Neural progenitor cell (in vitro differentiated cells): ENCODE data around the gene TRAPPC10. TPM values are rescaled to one million over a fixed set of nuclear protein-coding genes. Genes with fewer than 3 reads are reported as not detected.

Experiments
- DNase-seq: peaks from one replicate; pipeline ENCODE4 v3.0.0-alpha.2; 2016; ENCODE audit warnings: low spot score
- H2AFZ ChIP-seq: fragments of 200-600 bp; sonication (generic); replicated peaks from 2 replicates; pipeline ENCODE4 v1.6.1; 2016; ENCODE audit warnings: antibody characterized with exemption
- H3F3A ChIP-seq: fragments of 200-600 bp; sonication (generic); 2 replicates; pipeline ENCODE4 v1.6.1; 2016; ENCODE audit warnings: antibody characterized with exemption, low read depth
- H3K27ac ChIP-seq: fragments of 200-600 bp; sonication (generic); 2 replicates; pipeline ENCODE4 v1.5.1; 2016; ENCODE audit warnings: mild to moderate bottlenecking
- H3K27me3 ChIP-seq: fragments of 200-600 bp; sonication (generic); 2 replicates; pipeline ENCODE4 v1.6.1; 2016; ENCODE audit warnings: mild to moderate bottlenecking, moderate library complexity
- H3K36me3 ChIP-seq: fragments of 200-600 bp; sonication (generic); 2 replicates; pipeline ENCODE4 v1.5.1; 2016
- H3K4me1 ChIP-seq: fragments of 200-600 bp; sonication (generic); 2 replicates; pipeline ENCODE4 v1.6.1; 2016; ENCODE audit warnings: mixed run types
- H3K4me2 ChIP-seq: fragments of 200-600 bp; sonication (generic); 2 replicates; pipeline ENCODE4 v1.6.1; 2016
- H3K4me3 ChIP-seq: fragments of 200-600 bp; sonication (generic); 2 replicates; pipeline ENCODE4 v1.5.1; 2016
- H3K79me2 ChIP-seq: fragments of 200-600 bp; sonication (generic); 2 replicates; pipeline ENCODE4 v1.6.1; 2016; ENCODE audit warnings: low read depth
- H3K9ac ChIP-seq: fragments of 200-600 bp; sonication (generic); 2 replicates; pipeline ENCODE4 v1.6.1; 2016
- H3K9me3 ChIP-seq: fragments of 200-600 bp; sonication (generic); 2 replicates; pipeline ENCODE4 v1.5.1; 2016; ENCODE audit warnings: low read depth
- H4K20me1 ChIP-seq: fragments of 200-600 bp; sonication (generic); 2 replicates; pipeline ENCODE4 v1.6.1; 2016; ENCODE audit warnings: low read depth
- H3K27ac Mint-ChIP-seq: 3 replicates; pipeline ENCODE4 v1.8.0; 2021; ENCODE audit warnings: mixed read lengths
- H3K27me3 Mint-ChIP-seq: 2 replicates; pipeline ENCODE4 v1.8.0; 2022; ENCODE audit warnings: low read depth, mild to moderate bottlenecking, inconsistent platforms, moderate library complexity, mixed read lengths; ENCODE audit not compliant: insufficient read depth
- H3K36me3 Mint-ChIP-seq: 3 replicates; pipeline ENCODE4 v1.8.0; 2021; ENCODE audit warnings: mixed read lengths
- H3K4me1 Mint-ChIP-seq: 3 replicates; pipeline ENCODE4 v1.8.0; 2021; ENCODE audit warnings: mixed read lengths
- H3K4me3 Mint-ChIP-seq: 3 replicates; pipeline ENCODE4 v1.8.0; 2021; ENCODE audit warnings: mild to moderate bottlenecking, moderate library complexity, mixed read lengths
- H3K9me3 Mint-ChIP-seq: 3 replicates; pipeline ENCODE4 v1.8.0; 2020; ENCODE audit warnings: mixed read lengths
- EZH2 ChIP-seq: fragments of 200-600 bp; sonication (generic); IDR thresholded peaks from 2 replicates; pipeline ENCODE4 v1.6.1; 2017; ENCODE audit warnings: antibody characterized with exemption, mild to moderate bottlenecking, moderate library complexity
- EZH2phosphoT487 ChIP-seq: fragments of 200-600 bp; sonication (generic); IDR thresholded peaks from 2 replicates; pipeline ENCODE4 v1.6.1; 2017; ENCODE audit warnings: antibody characterized with exemption
- total RNA-seq: library from RNA; depleted of rRNA; stranded (reverse); fragments of >200 nt; gene quantifications from 2 replicates; pipeline ENCODE4 v1.2.3, GENCODE V29; 2015; ENCODE audit warnings: low replicate concordance
- TF ChIP-seq, protein P1 (sequence below): fragments of 200-600 bp; sonication (generic); IDR thresholded peaks from 2 replicates; pipeline ENCODE4 v1.5.1; 2017; ENCODE audit warnings: antibody characterized with exemption, mild to moderate bottlenecking

TRAPPC10 gene
- total RNA-seq, 1 donor from 2014 or later, result 19.8 TPM

DNA sequence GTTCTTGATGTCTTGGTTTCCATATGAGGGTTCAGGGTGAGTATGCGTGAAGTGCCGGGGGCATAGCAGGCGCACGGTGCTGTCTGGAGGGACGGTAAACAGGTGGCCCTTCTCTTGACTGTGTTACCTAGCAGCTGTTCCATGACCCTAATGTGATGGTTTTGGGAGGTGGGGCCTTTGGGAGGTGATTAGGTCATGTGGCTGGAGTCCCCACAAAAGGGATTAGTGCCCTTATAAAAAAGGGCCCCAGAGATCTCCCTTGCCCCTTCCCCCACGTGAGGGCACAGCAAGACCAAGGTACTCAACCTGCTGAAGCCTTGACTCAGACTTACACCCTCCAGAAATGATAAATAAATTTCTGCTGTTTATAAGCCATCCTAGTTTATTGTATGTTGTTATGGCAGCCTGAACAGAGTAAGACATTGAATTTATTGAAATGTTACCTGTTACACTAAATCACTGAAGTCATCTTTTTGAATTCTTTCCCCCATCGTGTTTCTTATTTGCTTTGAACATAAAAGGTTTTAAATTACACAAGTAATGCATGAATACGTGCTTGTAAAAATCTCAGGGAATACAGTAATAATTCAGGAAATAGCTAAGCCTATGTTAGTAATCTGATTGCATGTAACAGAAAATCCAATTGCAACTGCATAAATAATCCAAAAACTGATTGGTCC lies 15.6 kb downstream of the TRAPPC10 start:
- Histone ChIP-seq H3K9ac (no peak overlapping the region), H3K4me2 (no peak overlapping the region), H4K20me1 (peaks cover 58% of the 10 kb centered on the region), H3K36me3 (no peaks in the 10 kb centered on the region), H3K4me3 (no peak overlapping the region), H3K27ac (no peak overlapping the region), H3K4me1 (peaks cover 19% of the 10 kb centered on the region), H3K79me2 (peaks cover 95% of the 10 kb centered on the region), H2AFZ (no peak overlapping the region), H3F3A (peaks cover 7% of the 10 kb centered on the region), H3K27me3 (no peaks in the 10 kb centered on the region), H3K9me3 (no peaks in the 10 kb centered on the region)
- peaks cover 6% of the 10 kb centered on the region for H3K9me3 Mint-ChIP-seq
- H3K27ac Mint-ChIP-seq, result no peak overlapping the region
- peaks cover 7% of the 10 kb centered on the region for H3K27me3 Mint-ChIP-seq
- H3K4me1 Mint-ChIP-seq, result peaks cover 27% of the 10 kb centered on the region
- TF ChIP-seq EZH2phosphoT487, result no peak
- TF ChIP-seq, protein P1, sequence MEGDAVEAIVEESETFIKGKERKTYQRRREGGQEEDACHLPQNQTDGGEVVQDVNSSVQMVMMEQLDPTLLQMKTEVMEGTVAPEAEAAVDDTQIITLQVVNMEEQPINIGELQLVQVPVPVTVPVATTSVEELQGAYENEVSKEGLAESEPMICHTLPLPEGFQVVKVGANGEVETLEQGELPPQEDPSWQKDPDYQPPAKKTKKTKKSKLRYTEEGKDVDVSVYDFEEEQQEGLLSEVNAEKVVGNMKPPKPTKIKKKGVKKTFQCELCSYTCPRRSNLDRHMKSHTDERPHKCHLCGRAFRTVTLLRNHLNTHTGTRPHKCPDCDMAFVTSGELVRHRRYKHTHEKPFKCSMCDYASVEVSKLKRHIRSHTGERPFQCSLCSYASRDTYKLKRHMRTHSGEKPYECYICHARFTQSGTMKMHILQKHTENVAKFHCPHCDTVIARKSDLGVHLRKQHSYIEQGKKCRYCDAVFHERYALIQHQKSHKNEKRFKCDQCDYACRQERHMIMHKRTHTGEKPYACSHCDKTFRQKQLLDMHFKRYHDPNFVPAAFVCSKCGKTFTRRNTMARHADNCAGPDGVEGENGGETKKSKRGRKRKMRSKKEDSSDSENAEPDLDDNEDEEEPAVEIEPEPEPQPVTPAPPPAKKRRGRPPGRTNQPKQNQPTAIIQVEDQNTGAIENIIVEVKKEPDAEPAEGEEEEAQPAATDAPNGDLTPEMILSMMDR, result no peak
- TF ChIP-seq EZH2, result no peak
- DNase-seq, result no peak
- H3K36me3 Mint-ChIP-seq, result peaks cover 8% of the 10 kb centered on the region
- no peak overlapping the region for H3K4me3 Mint-ChIP-seq

DNA sequence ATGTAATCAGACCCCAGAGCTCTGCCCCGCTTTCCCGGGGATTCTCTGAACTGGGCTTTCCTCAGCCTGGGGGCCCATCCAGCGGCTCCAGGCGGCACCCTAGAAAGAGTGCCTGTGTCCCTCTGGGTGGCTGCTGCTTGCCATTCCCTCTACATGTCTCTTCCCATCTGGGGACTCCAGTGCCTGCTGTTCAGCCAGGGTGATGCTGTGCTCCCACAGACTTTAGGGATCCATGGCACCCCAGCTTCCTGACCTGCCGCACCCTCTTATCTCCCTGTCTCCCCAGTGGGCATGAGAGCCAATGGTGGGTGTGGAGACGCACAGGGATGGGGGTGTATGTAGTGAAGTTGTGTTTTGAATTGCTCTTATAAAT lies 16.2 kb downstream of the TRAPPC10 start:
- H3K4me3 ChIP-seq, result no peak overlapping the region
- H3K27ac Mint-ChIP-seq, result no peak overlapping the region

DNA sequence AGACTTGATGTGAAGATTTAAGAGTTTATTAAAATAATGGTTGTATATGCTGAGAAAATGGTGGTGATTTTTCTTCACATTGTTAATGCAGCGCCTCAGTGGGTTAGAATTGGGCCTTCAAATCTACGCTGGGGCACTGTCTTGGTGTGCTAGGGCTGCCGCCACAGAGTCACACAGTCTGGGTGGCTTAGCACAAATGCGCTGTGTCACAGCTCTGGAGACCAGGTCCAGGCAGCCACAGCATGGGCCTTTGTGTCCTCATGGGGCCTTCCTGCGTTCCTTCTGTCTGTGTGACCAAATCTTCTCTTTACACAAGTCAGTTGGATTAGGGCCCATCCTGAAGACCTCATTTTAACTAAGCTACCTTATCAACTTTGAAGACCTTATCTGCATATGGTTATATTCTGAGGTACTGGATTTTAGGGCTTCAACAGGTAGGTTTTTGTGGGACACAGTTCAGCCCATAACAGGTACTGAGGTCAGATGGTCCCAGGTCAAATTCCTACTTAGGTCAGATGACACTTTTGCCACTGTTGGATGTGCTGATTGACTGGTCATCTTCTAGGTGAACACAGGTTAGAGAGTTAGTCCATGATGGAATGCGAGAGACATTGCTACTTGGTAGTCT lies 17.5 kb downstream of the TRAPPC10 start:
- Histone ChIP-seq H3K4me2 (no peak overlapping the region), H3F3A (peaks cover 7% of the 10 kb centered on the region), H3K79me2 (peaks cover 77% of the 10 kb centered on the region), H3K4me3 (no peak overlapping the region), H3K27me3 (no peaks in the 10 kb centered on the region), H4K20me1 (peaks cover 45% of the 10 kb centered on the region), H3K27ac (no peak overlapping the region), H3K9ac (no peak overlapping the region), H2AFZ (no peak overlapping the region), H3K9me3 (no peaks in the 10 kb centered on the region), H3K36me3 (no peaks in the 10 kb centered on the region), H3K4me1 (peaks cover 19% of the 10 kb centered on the region)
- no peak for TF ChIP-seq EZH2phosphoT487
- no peak for TF ChIP-seq EZH2
- TF ChIP-seq, protein P1, result no peak
- DNase-seq, result no peak
- no peak overlapping the region for H3K4me3 Mint-ChIP-seq
- H3K27ac Mint-ChIP-seq, result no peak overlapping the region
- H3K9me3 Mint-ChIP-seq, result peaks cover 6% of the 10 kb centered on the region
- H3K36me3 Mint-ChIP-seq, result peaks cover 13% of the 10 kb centered on the region
- peaks cover 7% of the 10 kb centered on the region for H3K27me3 Mint-ChIP-seq
- H3K4me1 Mint-ChIP-seq, result peaks cover 24% of the 10 kb centered on the region

More for the DNA sequence above, 16.2 kb downstream of the TRAPPC10 start:
- Histone ChIP-seq H3K4me1 (peaks cover 19% of the 10 kb centered on the region), H3K27me3 (no peaks in the 10 kb centered on the region), H3F3A (peaks cover 7% of the 10 kb centered on the region), H3K9ac (no peak overlapping the region), H3K27ac (no peak overlapping the region), H4K20me1 (peaks cover 55% of the 10 kb centered on the region), H3K36me3 (no peaks in the 10 kb centered on the region), H3K4me2 (no peak overlapping the region), H3K9me3 (no peaks in the 10 kb centered on the region), H2AFZ (no peak overlapping the region), H3K79me2 (peaks cover 90% of the 10 kb centered on the region)
- peaks cover 6% of the 10 kb centered on the region for H3K9me3 Mint-ChIP-seq
- peaks cover 27% of the 10 kb centered on the region for H3K4me1 Mint-ChIP-seq
- H3K27me3 Mint-ChIP-seq, result peaks cover 7% of the 10 kb centered on the region
- H3K36me3 Mint-ChIP-seq, result peaks cover 10% of the 10 kb centered on the region
- no peak for TF ChIP-seq EZH2
- TF ChIP-seq EZH2phosphoT487, result no peak
- TF ChIP-seq, protein P1, result no peak
- H3K4me3 Mint-ChIP-seq, result no peak overlapping the region
- no peak for DNase-seq
